Liver (tissue), 9 donors: ENCODE measurements around the gene COL26A1. TPM values are rescaled to one million over a fixed set of nuclear protein-coding genes. Genes with fewer than 3 reads are reported as not detected.

ENCODE experiments used
- DNase-seq: peaks from one replicate; pipeline ENCODE4 v3.0.0-alpha.2; 2017; ENCODE audit warnings: low spot score
- H3K27ac ChIP-seq, 2 donors: one replicate each; pipeline ENCODE4 v1.7.0; 2013; ENCODE audit warnings: inconsistent platforms in 2 of 2, low read length in 2 of 2, control low read depth in 1 of 2, low read depth in 1 of 2, mild to moderate bottlenecking in 1 of 2
- H3K27me3 ChIP-seq, 4 donors: one replicate each; pipeline versions ENCODE4 v1.6.1 to v1.7.0; 2013; ENCODE audit warnings: low read length in 3 of 4, inconsistent platforms in 1 of 4, mild to moderate bottlenecking in 1 of 4, moderate library complexity in 1 of 4; ENCODE audit not compliant: control insufficient read depth in 4 of 4, insufficient read depth in 4 of 4
- H3K36me3 ChIP-seq, 4 donors: one replicate each; pipeline versions ENCODE4 v1.6.1 to v1.7.0; 2013; ENCODE audit warnings: low read length in 3 of 4, mild to moderate bottlenecking in 3 of 4, low read depth in 1 of 4, moderate library complexity in 1 of 4; ENCODE audit not compliant: control insufficient read depth in 4 of 4, insufficient read depth in 3 of 4
- H3K4me1 ChIP-seq, 4 donors: one replicate each; pipeline versions ENCODE4 v1.6.1 to v1.7.0; 2013; ENCODE audit warnings: low read length in 3 of 4, mild to moderate bottlenecking in 3 of 4, moderate library complexity in 1 of 4; ENCODE audit not compliant: control insufficient read depth in 4 of 4, insufficient read depth in 4 of 4
- H3K4me3 ChIP-seq, 3 donors: one replicate each; pipeline versions ENCODE4 v1.6.1 to v1.7.0; 2013; ENCODE audit warnings: low read length in 3 of 3, control low read depth in 1 of 3, low read depth in 1 of 3, mild to moderate bottlenecking in 1 of 3
- H3K9ac ChIP-seq, 2 donors: one replicate each; pipeline ENCODE4 v1.7.0; 2013; ENCODE audit warnings: low read length in 2 of 2, mild to moderate bottlenecking in 2 of 2, moderate library complexity in 2 of 2, control low read depth in 1 of 2, low read depth in 1 of 2
- H3K9me3 ChIP-seq, 4 donors: one replicate each; pipeline versions ENCODE4 v1.6.1 to v1.7.0; 2013; ENCODE audit warnings: low read length in 3 of 4; ENCODE audit not compliant: control insufficient read depth in 4 of 4
- EGR1 ChIP-seq, 2 donors: IDR thresholded peaks; 2 replicates each; pipeline ENCODE4 v1.6.1; 2016 to 2018; ENCODE audit warnings: antibody characterized with exemption in 2 of 2, low read depth in 2 of 2
- FOXA1 ChIP-seq: IDR thresholded peaks from 2 replicates; pipeline ENCODE4 v1.6.1; 2016; ENCODE audit warnings: antibody characterized with exemption
- FOXA2 ChIP-seq: IDR thresholded peaks from 2 replicates; pipeline ENCODE4 v1.6.1; 2016; ENCODE audit warnings: antibody characterized with exemption
- GABPA ChIP-seq, 2 donors: IDR thresholded peaks in 1 of 2; conservative IDR thresholded peaks in 1 of 2; 2 replicates each; pipeline ENCODE4 v1.6.1; 2016; ENCODE audit warnings: antibody characterized with exemption in 2 of 2, mild to moderate bottlenecking in 1 of 2, moderate library complexity in 1 of 2
- HNF4A ChIP-seq, 2 donors: conservative IDR thresholded peaks; 2 replicates each; pipeline ENCODE4 v1.6.1; 2016; ENCODE audit warnings: antibody characterized with exemption in 2 of 2, mild to moderate bottlenecking in 2 of 2
- HNF4G ChIP-seq: IDR thresholded peaks from 2 replicates; pipeline ENCODE4 v1.6.1; 2016; ENCODE audit warnings: antibody characterized with exemption
- JUND ChIP-seq, 2 donors: IDR thresholded peaks; 2 replicates each; pipeline ENCODE4 v1.6.1; 2016; ENCODE audit warnings: antibody characterized with exemption in 2 of 2
- NR2F2 ChIP-seq: IDR thresholded peaks from 2 replicates; pipeline ENCODE4 v1.6.1; 2016; ENCODE audit warnings: antibody characterized with exemption
- RAD21 ChIP-seq, 2 donors: IDR thresholded peaks; 2 replicates each; pipeline ENCODE4 v1.6.1; 2016; ENCODE audit warnings: antibody characterized with exemption in 2 of 2, mild to moderate bottlenecking in 2 of 2
- RXRA ChIP-seq, 2 donors: IDR thresholded peaks; 2 replicates each; pipeline ENCODE4 v1.6.1; 2017 to 2018; ENCODE audit warnings: antibody characterized with exemption in 2 of 2, mild to moderate bottlenecking in 1 of 2
- SP1 ChIP-seq: IDR thresholded peaks from 2 replicates; pipeline ENCODE4 v1.6.1; 2018; ENCODE audit warnings: antibody characterized with exemption, mild to moderate bottlenecking
- TAF1 ChIP-seq: conservative IDR thresholded peaks from 2 replicates; pipeline ENCODE4 v1.6.1; 2016; ENCODE audit warnings: antibody characterized with exemption, mild to moderate bottlenecking
- YY1 ChIP-seq: IDR thresholded peaks from 2 replicates; pipeline ENCODE4 v1.6.1; 2016; ENCODE audit warnings: antibody characterized with exemption, mild to moderate bottlenecking
- WGBS: extraction: QIAGEN DNeasy Blood & Tissue Kit; methylation state at CpG from one replicate; pipeline ENCODE4 v1.1.7; 2013; 5-methylcytosine and 5-hydroxymethylcytosine counted together
- polyA plus RNA-seq, 2 donors: library from polyadenylated mRNA; stranded (reverse) in 1 of 2; unstranded in 1 of 2; fragments of 200-250 nt in 1 of 2; fragments of >200 nt in 1 of 2; fragmentation: Nextera tagmentation in 1 of 2; extraction: Ambion mirVana in 1 of 2; gene quantifications; one replicate each; pipeline versions ENCODE4 v1.2.1 to v1.2.3, GENCODE V29; 2013 to 2015
- total RNA-seq, 2 donors: library from RNA; depleted of rRNA; stranded (reverse); fragments of >200 nt; gene quantifications; one replicate each; pipeline ENCODE4 v1.2.3, GENCODE V29; 2014
- TF ChIP-seq, protein P1 (sequence below): IDR thresholded peaks from 2 replicates; pipeline ENCODE4 v1.6.1; 2016; ENCODE audit warnings: antibody characterized with exemption
- TF ChIP-seq, protein P2 (sequence below): IDR thresholded peaks from 2 replicates; pipeline ENCODE4 v1.6.1; 2016; ENCODE audit warnings: antibody characterized with exemption
- TF ChIP-seq, protein P3 (sequence below): IDR thresholded peaks from 2 replicates; pipeline ENCODE4 v1.6.1; 2016; ENCODE audit warnings: antibody characterized with exemption, mild to moderate bottlenecking
- TF ChIP-seq, protein P4 (sequence below): fragments of 150-350 bp; IDR thresholded peaks from 2 replicates; pipeline ENCODE4 v1.5.1; 2017; ENCODE audit warnings: improper control_type of control experiment, low read depth, low read length; ENCODE audit not compliant: missing input control
- donor health status: healthy.
- donor health status: healthy.
- donor health status: healthy.
- donor health status: healthy.
- donor health status: healthy.

Gene COL26A1
- total and polyA plus RNA-seq, 4 donors = 0.76 to 1.8 (median 0.96) TPM

DNA sequence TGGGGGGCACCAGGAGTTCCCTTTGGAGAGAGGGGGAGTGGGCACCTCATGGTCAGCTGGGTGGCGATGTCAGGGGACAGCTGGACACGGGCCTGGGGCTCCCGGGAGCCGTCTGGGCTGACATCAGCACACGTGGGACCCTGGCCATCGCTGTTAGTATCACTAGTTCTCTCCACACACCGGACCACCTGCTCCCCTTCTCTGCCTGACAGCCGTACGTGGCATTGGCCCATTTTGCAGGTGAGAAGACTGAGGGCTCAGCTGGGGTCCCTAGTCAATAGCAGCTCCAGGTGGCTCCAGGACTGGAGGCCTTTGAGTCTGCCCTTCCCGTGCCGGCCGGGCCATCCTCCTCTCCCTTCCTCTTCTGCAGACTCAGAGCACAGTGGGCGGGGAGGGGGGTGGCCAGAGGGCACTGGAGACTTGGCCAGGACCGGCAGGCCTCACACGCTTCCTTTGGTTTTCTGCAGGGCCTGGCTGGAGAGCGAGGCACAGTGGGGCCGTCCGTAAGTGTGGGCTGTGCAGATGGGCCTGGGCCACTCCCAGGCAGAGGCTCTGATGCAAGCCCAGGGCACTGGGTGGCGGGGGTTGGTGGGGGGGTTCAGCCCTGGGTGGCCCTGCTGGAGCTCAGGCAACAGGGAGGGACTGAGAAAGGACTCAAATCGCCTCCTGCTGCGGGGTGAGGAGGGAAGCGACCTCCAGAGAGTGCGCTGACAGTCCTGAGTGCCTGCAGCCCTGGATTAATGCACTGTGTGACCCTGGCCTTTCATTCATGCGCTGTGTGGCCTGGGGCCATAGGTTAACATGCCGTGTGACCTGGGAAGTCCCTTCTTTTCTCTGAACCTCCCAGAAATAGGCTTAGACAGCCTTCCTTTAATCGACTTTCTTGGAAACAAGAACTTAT lies 188.2 kb downstream of the COL26A1 start:
- Histone ChIP-seq H3K4me1 (no peaks in the 10 kb centered on the region), H3K9me3 (no peaks in the 10 kb centered on the region), H3K4me3 (no peak overlapping the region), H3K9ac (no peak overlapping the region), H3K27ac (no peak overlapping the region), H3K36me3 (no peaks in the 10 kb centered on the region), H3K27me3 (no peaks in the 10 kb centered on the region)
- DNase-seq = no peak
- TF ChIP-seq GABPA (IDR thresholded peaks at IDR 0.05 in 1 of 2, conservative IDR thresholded peaks at IDR 0.05 in 1 of 2) (no peak), NR2F2 (peak; percentile 88), SP1 (no peak), RAD21 (IDR thresholded peaks at IDR 0.05) (no peak), JUND (IDR thresholded peaks at IDR 0.05) (no peak), EGR1 (IDR thresholded peaks at IDR 0.05; ENCODE audit: low read depth in 2 of 2) (no peak), RXRA (IDR thresholded peaks at IDR 0.05) (peak in 1 of 2 donors; percentile 17), YY1 (no peak), FOXA2 (no peak), FOXA1 (no peak), HNF4G (no peak)
- TF ChIP-seq, protein P1, sequence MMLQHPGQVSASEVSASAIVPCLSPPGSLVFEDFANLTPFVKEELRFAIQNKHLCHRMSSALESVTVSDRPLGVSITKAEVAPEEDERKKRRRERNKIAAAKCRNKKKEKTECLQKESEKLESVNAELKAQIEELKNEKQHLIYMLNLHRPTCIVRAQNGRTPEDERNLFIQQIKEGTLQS = no peak
- TF ChIP-seq, protein P2, sequence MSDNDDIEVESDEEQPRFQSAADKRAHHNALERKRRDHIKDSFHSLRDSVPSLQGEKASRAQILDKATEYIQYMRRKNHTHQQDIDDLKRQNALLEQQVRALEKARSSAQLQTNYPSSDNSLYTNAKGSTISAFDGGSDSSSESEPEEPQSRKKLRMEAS = no peak
- WGBS = 74% methylated on average over 26 of the region's 26 CpGs

DNA sequence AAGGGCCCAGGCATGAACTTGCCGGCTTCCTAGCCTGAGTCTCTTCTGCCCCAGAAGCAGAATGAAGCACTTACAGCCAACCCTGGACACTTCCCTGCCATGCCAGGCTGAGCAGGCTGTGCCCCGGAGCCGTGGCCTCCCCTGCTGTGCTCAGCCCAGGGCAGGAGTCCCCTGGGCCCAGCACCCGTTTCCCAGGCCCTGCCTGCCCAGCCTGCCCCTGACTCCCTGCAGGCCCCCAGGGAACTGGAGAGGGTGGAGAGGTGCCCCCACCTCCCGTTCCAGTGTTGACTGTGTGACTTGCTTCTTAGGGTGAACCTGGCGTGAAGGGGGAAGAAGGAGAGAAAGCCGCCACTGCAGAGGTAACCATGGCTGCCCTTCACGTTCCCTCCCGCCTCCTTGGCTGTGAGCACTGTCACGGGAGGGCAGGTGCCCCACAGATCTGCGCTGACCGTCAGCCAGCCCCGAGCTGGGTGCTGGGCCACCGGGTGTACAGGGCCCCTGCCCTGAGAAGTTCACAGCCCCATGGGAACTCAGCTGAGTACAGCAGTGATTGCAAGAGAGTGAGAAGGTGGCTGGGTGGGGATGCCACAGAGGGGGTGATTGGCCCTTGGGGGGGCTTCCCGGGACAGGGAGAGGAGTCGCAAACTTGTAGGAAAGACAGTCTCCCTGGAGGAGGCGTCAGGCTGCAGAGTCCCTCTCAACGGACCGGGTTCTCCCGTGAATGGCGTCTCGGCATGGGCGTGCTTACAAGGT lies 190.5 kb downstream of the COL26A1 start:
- no peaks in the 10 kb centered on the region for H3K36me3 ChIP-seq
- no peak overlapping the region for H3K9ac ChIP-seq
- no peak overlapping the region for H3K4me3 ChIP-seq
- H3K27ac ChIP-seq = no peak overlapping the region
- no peaks in the 10 kb centered on the region for H3K27me3 ChIP-seq
- WGBS = 94% methylated on average over 23 of the region's 23 CpGs
- no peaks in the 10 kb centered on the region for H3K4me1 ChIP-seq
- H3K9me3 ChIP-seq = no peaks in the 10 kb centered on the region
- no peak for DNase-seq
- no peak for TF ChIP-seq GABPA (IDR thresholded peaks at IDR 0.05 in 1 of 2, conservative IDR thresholded peaks at IDR 0.05 in 1 of 2)
- TF ChIP-seq, protein P3, sequence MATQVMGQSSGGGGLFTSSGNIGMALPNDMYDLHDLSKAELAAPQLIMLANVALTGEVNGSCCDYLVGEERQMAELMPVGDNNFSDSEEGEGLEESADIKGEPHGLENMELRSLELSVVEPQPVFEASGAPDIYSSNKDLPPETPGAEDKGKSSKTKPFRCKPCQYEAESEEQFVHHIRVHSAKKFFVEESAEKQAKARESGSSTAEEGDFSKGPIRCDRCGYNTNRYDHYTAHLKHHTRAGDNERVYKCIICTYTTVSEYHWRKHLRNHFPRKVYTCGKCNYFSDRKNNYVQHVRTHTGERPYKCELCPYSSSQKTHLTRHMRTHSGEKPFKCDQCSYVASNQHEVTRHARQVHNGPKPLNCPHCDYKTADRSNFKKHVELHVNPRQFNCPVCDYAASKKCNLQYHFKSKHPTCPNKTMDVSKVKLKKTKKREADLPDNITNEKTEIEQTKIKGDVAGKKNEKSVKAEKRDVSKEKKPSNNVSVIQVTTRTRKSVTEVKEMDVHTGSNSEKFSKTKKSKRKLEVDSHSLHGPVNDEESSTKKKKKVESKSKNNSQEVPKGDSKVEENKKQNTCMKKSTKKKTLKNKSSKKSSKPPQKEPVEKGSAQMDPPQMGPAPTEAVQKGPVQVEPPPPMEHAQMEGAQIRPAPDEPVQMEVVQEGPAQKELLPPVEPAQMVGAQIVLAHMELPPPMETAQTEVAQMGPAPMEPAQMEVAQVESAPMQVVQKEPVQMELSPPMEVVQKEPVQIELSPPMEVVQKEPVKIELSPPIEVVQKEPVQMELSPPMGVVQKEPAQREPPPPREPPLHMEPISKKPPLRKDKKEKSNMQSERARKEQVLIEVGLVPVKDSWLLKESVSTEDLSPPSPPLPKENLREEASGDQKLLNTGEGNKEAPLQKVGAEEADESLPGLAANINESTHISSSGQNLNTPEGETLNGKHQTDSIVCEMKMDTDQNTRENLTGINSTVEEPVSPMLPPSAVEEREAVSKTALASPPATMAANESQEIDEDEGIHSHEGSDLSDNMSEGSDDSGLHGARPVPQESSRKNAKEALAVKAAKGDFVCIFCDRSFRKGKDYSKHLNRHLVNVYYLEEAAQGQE = no peak
- TF ChIP-seq HNF4A (conservative IDR thresholded peaks at IDR 0.05) = no peak
- no peak for TF ChIP-seq TAF1
- TF ChIP-seq RXRA (IDR thresholded peaks at IDR 0.05) = no peak
- TF ChIP-seq, protein P4, sequence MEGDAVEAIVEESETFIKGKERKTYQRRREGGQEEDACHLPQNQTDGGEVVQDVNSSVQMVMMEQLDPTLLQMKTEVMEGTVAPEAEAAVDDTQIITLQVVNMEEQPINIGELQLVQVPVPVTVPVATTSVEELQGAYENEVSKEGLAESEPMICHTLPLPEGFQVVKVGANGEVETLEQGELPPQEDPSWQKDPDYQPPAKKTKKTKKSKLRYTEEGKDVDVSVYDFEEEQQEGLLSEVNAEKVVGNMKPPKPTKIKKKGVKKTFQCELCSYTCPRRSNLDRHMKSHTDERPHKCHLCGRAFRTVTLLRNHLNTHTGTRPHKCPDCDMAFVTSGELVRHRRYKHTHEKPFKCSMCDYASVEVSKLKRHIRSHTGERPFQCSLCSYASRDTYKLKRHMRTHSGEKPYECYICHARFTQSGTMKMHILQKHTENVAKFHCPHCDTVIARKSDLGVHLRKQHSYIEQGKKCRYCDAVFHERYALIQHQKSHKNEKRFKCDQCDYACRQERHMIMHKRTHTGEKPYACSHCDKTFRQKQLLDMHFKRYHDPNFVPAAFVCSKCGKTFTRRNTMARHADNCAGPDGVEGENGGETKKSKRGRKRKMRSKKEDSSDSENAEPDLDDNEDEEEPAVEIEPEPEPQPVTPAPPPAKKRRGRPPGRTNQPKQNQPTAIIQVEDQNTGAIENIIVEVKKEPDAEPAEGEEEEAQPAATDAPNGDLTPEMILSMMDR = no peak
- TF ChIP-seq, protein P2 = no peak
- TF ChIP-seq EGR1 (IDR thresholded peaks at IDR 0.05; ENCODE audit: low read depth in 2 of 2) = no peak
